Right lung (tissue), 5 donors: ENCODE results near the gene ABHD10. TPM values are rescaled to one million over a fixed set of nuclear protein-coding genes. Genes with fewer than 3 reads are reported as not detected.

Experiments used
- DNase-seq, 2 donors: peaks; one replicate each; pipeline ENCODE4 v3.0.0-alpha.2; 2013
- polyA plus RNA-seq, 5 donors: library from polyadenylated mRNA; unstranded; fragments of 120-200 nt; gene quantifications; one replicate each; pipeline versions ENCODE4 v1.2.1 to v1.2.3, GENCODE V29; 2013; ENCODE audit warnings: inconsistent platforms in 1 of 5, low replicate concordance in 1 of 5; ENCODE audit not compliant: insufficient read length in 5 of 5, insufficient read depth in 1 of 5

Gene ABHD10
- polyA plus RNA-seq, 5 donors = 41.2 to 66.2 (median 58.3) TPM

- no peak for DNase-seq
Observed at GRCh38 chr3:111961461-111962164, 17.2 kb upstream of the ABHD10 start.

- no peak for DNase-seq
Observed at GRCh38 chr3:111963424-111963823, 15.4 kb upstream of the ABHD10 start.

- no peak for DNase-seq
Observed at GRCh38 chr3:111965484-111965883, 13.3 kb upstream of the ABHD10 start.

GRCh38 chr3:111967068-111967467 is 11.8 kb upstream of the ABHD10 start:
- DNase-seq = no peak

GRCh38 chr3:111967651-111968274 is 11.1 kb upstream of the ABHD10 start:
- peak; percentile 66 to 77 for DNase-seq

- DNase-seq = peak; percentile 78 to 85
Observed at GRCh38 chr3:111968319-111969054, 10.3 kb upstream of the ABHD10 start.

GRCh38 chr3:111970376-111970775 is 8.4 kb upstream of the ABHD10 start:
- peak; percentile 64 to 70 for DNase-seq

- DNase-seq = no peak
Observed at GRCh38 chr3:111971533-111972130, 7.2 kb upstream of the ABHD10 start.

- no peak for DNase-seq
Observed at GRCh38 chr3:111972891-111973290, 5.9 kb upstream of the ABHD10 start.

GRCh38 chr3:111975131-111975530 is 3.7 kb upstream of the ABHD10 start:
- DNase-seq = no peak

- no peak for DNase-seq
Observed at GRCh38 chr3:111976254-111976653, 2.6 kb upstream of the ABHD10 start.

GRCh38 chr3:111979434-111980038 is 710 bp downstream of the ABHD10 start:
- DNase-seq = no peak

- no peak for DNase-seq
Observed at GRCh38 chr3:111980716-111981456, 2.1 kb downstream of the ABHD10 start.

GRCh38 chr3:111981457-111981763 is 2.6 kb downstream of the ABHD10 start:
- no peak for DNase-seq

- DNase-seq = no peak
Observed at GRCh38 chr3:111984636-111985298, 5.9 kb downstream of the ABHD10 start.

- DNase-seq = no peak
Observed at GRCh38 chr3:111986800-111987199, 8.0 kb downstream of the ABHD10 start.

GRCh38 chr3:111989061-111989678 is 10.3 kb downstream of the ABHD10 start:
- no peak for DNase-seq

- DNase-seq = no peak
Observed at GRCh38 chr3:111993038-111993437, 14.2 kb downstream of the ABHD10 start.

GRCh38 chr3:111998636-111999483 is 20.0 kb downstream of the ABHD10 start, which contains the start of gene TAGLN3:
TSS of gene TAGLN3 (plus strand) at chr3:111998922. CDS start at chr3:111999423, 501 bp downstream.
- peak in 1 of 2 donors; percentile 26 for DNase-seq
